CD4-positive, alpha-beta T cell treated with Interferon alpha-2 for 1 hour (primary cell): ENCODE measurements around the gene LKAAEAR1.
"Not testable (repeated sequence)": the region's sequence is repeated elsewhere in the genome, so short reads cannot be mapped to it uniquely, and the experiment has no call there.

Experiments
- DNase-seq, 2 donors: peaks; one replicate each; pipeline ENCODE4 v3.0.0-alpha.2; 2020 to 2022

Gene LKAAEAR1

DNA sequence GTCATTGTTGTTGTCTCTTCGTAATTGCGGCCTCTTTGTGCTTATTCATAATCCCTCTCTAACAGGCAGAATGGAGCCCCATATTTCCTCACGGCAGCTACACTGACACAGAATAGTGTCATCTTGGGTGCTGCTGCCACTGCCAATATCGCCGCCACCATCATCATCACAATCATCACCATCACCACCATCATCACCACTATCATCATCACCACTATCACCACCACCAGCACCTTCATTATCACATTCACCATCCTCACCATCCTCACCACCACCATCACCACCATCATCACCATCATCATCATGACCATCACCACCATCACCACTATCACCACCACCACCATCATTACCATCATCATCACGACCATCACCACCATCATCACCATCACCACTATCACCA lies 12.3 kb upstream of the LKAAEAR1 start:
- DNase-seq: no peak

DNA sequence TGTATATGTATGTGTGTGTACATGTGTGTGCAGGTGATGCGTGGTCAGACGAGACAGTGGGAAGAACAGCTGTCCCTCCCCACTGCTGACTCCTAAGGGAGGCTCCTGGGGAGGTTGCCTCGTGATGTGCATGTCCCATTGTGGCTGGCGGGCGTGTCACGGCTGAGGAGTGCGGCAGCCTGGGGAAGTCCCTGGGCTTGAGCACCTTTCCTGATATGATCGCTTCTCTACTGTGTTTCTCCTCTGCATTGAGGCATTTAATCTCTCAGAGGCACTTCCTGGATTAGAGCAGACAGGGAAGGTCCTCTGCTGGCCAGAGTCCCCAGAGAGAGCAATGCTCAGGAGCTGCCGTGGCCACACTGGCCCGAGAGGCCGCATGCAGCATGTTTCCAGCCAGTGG lies 11.7 kb upstream of the LKAAEAR1 start:
- no peak for DNase-seq

DNA sequence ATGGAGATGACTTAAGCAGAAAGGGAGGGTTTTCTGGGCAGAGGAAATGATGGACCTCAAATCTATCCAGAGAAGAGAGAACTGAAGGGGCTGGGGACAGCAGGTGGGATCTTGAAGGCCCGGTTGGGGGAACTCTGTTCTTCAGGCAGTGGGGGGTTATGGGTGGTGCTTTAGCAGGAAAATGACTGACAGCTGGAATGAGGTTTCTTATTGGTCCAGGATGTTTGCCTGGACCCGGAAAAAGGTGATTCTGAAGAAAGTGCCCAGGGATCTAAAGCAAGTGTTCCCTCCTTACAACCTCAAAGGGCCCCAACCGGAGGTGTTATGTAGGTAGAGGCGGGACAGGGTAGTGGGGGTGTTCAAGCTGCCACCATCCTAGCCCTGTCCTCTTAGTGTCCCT lies 11.3 kb upstream of the LKAAEAR1 start:
- DNase-seq: no peak

DNA sequence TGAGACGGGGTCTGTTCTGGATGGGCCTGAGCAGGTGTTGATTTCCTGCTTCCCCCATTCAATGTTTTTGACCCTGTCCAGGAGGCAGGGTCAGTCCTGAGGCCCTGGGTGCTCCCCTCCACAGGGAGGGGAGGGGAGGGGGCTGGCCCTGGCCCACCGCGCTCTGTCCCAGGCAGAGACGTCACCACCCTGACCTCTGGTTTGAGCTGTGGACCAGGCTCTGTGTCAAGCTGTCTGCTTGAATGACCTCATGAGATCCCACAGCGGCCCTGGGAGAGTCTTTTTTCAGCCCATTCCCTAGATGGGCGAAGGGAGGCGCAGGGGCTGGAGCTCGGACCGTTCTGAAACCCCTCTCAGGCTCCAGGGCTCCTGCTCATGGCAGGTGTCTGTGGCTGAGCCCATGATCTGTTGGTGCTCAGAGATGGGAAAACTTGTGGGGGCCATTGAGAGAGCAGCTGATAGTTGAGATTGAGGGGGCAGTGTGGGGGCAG lies 8.9 kb upstream of the LKAAEAR1 start:
- no peak for DNase-seq

DNA sequence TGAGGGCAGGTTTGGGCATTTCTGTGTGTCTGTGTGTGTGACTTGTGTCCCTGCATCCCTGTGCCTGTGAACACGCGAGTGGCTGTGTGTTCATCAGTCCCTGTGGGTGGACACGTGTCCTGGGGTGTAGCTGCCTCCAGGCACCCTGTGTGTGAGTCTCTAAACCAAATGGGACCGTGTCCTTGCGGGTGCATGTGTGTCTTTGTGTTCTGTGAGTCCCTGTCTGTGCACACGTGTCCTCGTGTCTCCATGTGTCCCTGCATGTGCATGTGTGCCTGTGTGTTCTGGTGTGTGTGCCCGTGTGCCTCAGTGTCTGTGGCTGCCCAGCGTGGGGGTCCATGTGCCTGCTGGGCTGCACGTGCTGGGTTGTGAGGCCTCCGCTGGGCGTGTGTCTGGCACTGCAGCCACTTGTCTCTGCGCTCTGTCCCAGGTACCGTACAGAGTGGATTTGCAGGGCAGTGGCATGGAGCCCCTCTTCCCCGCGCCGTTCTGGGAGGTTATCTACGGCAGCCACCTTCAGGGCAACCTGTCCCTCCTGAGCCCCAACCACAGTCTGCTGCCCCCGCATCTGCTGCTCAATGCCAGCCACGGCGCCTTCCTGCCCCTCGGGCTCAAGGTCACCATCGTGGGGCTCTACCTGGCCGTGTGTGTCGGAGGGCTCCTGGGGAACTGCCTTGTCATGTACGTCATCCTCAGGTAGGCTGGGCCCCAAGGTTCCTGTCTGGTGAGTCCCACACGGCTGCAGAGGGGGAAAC lies 8.2 kb upstream of the LKAAEAR1 start:
- no peak for DNase-seq

DNA sequence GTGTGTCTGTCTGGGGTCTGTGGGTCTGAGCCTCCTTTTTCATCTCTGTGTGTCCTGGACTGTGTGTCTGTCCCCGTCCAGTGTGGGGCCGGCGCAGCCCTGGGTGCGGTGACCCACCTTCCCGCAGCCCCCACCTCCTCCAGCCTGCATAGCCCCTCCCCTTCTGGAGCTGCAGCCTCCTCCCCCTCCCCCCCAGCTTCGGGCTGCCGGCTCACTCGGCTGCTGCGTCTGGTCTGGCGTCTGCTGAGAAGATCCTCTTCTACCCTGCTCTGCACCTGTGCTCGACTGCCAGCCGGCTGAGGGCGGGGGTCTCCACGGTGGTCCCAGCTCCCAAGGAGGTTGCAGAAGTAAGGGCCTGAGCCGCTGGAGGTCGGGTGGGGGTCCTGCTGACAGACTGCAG lies 7.6 kb upstream of the LKAAEAR1 start:
- DNase-seq: no peak

DNA sequence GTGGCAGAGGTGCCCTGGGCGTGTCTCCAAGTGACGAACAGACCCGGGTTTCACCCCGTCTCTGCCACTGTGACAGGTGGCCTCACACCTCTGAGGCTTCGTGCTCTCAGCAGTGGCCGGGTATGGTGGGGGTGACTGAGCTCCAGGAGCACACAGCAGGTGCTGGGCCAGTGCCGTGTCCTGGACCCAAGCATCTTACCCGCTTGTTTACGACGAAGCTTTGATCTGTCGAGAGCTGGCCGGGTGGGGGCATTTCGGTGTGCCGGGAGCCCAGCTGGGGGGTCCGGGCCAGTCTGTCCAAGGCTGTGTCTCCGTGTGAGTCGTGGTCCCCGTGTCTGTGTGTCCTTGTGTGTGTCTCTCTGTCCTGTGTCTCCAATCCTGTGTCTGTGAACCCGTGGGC lies 7.1 kb upstream of the LKAAEAR1 start:
- DNase-seq: no peak

DNA sequence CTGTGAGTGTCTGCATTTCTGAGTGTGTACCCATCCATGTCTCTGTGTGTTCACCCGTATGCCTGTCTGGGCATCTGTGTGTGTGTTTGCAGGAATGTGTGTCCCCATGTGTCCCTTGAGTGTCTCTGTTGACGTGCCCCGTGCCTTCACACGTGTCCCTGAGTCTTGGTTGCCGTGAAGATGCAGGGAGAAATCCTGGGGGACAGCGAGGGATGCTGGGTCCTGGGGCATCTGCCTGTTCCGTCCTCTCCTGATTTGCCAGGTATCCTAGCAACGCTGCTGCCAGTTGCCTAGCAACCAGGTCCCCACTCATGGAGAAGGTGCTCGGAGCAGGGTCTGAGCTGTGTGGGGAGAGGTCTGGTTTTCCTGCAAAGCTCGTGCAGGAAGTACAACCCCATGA lies 6.0 kb upstream of the LKAAEAR1 start:
- no peak for DNase-seq

DNA sequence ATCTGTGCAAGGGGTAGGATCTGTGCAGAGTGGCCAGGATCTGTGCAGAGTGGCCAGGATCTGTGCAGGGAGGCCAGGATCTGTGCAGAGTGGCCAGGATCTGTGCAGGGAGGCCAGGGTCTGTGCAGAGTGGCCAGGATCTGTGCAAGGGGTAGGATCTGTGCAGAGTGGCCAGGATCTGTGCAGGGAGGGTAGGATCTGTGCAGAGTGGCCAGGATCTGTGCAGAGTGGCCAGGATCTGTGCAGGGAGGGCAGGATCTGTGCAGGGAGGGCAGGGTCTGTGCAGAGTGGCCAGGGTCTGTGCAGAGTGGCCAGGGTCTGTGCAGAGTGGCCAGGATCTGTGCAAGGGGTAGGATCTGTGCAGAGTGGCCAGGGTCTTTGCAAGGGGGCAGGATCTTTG lies 4.4 kb upstream of the LKAAEAR1 start:
- DNase-seq: not testable (repeated sequence)

DNA sequence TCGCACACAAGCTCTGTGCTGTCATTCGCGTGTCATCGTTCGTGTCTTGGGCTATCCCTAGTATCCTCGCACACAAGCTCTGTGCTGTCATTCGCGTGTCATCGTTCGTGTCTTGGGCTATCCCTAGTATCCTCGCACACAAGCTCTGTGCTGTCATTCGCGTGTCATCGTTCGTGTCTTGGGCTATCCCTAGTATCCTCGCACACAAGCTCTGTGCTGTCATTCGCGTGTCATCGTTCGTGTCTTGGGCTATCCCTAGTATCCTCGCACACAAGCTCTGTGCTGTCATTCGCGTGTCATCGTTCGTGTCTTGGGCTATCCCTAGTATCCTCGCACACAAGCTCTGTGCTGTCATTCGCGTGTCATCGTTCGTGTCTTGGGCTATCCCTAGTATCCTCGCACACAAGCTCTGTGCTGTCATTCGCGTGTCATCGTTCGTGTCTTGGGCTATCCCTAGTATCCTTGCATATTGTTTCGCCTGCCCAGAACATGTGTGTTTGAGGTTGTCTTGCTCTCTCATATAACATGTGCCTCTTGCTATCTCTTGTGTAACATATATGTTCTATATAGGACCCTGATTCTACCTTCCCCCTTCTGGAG lies 3.1 kb upstream of the LKAAEAR1 start:
- not testable (repeated sequence) for DNase-seq

DNA sequence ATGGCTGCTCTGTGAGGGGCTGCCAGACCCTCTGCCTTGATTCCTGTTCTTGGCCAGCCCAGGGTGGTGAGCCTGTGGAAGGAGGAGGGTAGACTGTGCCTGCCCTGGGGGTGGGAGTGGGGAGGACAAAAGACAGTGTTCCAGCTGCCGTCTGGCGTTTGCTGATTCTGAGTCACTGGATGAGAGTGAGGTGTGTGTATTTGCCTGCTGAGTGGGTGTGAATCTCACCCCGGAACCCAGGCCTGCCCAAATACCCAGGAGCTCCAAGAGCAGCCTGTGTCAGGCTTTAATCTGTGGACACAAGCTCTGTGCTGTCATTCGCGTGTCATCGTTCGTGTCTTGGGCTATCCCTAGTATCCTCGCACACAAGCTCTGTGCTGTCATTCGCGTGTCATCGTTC lies 2.6 kb upstream of the LKAAEAR1 start:
- DNase-seq: no peak

DNA sequence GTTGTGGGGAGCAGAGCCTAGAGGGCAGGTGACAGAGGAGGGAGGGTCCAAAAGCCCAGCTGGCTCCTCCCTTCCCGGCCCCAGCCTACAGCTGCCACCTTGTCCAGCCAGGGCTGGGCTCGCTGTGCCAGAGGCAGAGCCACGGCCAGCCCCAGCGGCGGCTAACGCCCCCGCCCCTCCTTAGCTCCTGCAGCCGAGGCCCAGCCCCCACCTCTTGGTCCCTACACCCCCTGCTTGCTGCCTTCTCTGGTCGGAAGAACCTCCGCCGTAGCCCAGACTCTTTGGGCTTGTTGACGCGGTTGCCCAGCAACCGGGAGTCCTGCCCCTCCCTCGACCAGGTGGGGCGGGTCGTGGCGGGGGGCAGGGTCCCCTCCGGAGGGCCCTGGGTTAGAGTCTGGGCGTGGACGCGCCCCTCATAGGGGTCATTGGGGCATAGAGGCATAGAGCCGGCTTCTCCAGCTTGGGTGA lies 521 bp upstream of the LKAAEAR1 start:
- no peak for DNase-seq

DNA sequence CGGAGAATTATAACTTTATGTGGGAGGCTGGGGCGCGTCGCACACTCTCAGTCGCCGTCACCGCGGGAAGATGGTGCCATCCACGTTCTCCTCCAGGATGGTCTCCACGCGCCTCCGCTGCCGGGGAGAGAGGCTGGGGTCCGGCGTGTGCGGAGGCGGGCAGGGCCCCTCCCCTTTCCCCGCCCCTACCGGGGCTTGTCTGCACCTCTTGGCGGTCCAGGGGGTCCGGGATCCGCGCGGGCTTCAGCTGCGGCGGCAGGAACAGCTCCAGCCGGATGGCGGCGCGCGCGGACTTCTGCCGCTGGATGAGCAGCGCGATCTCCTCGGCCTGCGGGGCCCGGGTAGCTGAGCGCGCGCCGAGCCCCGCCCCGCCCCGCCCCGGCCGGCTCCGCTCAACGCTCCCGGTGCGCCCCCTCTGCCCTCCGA lies 807 bp downstream of the LKAAEAR1 start:
- peak; percentile 72 to 79 for DNase-seq

DNA sequence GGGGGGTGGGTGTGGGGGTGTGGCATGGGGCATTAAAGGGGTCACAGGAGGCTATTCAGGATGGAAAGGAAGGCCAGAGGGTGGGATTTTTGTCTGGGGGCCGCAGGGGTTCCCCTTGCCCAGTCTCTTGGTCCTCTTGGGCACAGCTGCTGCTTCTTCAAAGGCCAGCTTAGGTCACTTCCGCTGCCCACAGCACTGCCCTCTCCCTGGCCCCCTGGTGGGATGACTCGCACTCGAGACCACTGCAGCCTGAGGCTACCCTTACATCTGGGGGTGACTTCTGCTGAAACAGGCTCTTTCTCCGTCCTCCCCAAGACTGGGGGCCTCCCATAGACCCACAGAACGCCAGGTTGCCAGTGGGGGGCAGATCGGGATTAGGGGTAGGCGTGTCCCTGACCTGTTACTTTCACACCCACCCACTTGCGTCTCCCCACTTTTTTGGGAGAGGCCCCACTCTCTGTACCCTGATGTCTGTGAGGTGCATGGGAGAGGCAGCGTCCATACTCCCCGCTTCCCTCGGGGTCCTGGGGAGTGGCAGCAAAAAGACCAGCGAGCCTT lies 1.3 kb downstream of the LKAAEAR1 start:
- no peak for DNase-seq

DNA sequence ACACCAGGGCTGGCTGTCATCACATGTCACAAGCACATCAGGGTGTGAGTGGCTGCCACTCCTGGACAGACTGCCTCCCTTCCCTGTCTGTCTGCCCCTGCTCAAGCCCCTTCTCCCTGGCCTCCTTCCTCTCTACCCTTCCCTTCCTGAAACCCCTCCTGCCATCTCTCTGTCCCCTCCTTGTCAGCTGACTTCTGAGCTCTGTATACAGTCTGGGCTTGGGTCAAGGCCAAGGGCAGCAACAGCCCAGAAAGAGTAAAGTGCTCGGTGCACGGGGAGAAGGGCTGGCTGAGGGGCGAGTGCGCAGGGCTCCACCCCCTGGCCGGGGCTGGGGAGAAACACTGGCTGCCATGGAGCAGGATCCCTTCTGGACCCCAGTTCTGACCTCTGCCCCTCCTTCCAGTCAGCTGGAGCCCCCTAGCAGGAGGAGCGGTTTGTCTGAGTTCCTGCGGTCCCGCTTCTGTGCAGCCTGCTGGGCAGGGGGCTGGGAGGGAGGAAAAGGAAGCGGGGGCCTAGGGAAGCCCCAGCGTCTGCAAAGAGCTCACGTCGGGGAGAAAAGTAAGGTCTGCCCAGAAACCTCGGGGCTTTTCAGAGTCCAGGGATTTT lies 2.0 kb downstream of the LKAAEAR1 start:
- no peak for DNase-seq

DNA sequence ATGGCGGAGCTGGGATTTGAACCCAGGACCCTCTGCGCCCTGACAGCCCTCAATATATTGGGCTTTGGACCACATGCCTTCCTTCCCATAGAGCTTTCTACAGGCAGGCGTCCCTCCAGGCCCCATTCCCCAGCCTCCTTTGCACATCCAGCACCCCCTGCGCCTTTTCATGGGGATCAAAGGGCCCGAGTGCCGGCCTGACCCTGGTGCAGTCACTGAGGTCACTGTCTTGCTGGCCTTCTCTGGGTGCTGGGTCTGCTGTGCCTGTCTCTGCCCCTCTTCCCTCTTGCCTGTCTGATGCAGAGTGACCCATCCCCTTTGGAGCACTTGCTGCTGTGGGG lies 2.6 kb downstream of the LKAAEAR1 start:
- no peak for DNase-seq

DNA sequence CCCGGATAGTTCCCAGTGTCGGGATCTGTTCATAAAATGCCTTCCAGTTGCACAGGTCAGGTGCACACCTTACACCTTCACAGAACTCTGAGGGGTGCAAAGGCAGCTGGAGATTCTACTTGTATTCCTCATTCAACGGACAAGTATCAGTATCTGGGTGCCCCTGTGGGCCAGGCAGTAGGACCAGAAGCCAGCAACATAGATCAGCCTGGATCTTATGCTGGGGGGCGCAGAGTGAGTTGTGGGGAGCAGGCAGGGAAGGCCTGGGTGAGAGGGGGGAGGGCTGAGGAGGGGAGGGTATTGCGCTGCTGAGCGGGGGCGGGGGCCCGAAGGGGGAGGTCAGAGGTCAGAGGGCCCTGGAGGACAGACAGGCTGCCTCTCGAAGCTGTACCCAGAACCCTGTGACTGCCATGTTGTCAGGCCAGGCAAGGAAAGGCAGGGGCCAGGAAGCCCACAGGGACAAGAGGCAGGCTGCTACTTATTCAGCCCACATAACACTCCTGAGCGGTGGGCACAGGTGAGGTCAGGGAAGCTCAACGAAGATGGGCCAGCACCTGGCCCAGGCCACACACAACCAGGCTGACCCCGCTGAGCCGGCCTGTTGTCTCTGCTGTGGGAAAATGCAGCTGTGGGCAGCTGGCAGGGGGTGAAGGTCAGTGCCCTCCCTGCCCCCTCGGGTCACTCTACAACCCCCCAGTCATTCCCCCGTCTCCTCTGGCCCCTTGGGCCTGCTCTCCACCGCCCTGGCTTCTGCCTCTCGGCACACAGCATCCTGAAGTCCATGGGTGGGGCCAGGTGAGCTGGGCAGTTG lies 3.2 kb downstream of the LKAAEAR1 start:
- DNase-seq: no peak

DNA sequence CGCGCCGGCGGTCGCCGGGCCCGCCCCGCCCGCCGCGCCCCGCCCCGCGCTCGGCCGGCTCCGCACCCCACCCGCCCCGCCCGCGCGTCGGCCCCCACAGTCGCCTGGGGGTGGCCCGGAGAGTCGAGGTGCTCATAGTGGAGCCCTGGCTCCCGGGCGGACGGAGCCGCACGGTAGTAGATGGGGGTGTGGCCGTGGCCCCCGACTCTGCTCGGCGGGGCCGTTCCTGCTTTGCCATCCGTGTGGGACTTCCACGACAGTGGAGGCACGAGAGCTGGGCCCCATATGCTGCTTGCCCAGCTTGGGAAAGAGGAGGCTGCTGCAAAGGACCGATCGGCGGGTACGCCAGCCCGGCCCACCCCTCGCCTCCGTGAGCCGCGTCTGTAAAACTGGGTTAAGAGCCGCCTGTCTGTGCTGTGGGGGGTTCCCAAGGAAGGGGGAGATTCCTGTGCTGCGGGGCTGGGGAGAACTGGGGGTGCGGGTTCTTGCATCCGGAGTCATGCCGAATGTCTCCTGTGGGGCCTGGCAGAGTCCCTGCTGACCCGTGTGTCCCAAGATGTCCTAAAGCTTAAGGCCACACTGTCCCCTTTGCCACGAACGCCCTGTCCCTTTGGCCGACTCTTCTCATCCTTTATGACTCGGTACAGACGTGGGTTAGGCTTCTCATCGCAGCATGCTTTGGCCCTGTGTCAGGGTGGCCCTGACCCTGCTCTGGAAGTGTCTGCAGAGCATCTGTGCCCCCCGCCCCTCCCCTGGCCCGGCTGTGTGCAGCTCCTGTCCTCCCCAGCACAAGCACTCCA lies 4.0 kb downstream of the LKAAEAR1 start, which contains the start of gene OPRL1:
OPRL1 (plus strand) TSS at position 70 of the 800 bp plus-strand sequence. CDS start 12,639 bp downstream, outside the sequence.
- DNase-seq: peak; percentile 31 to 52

DNA sequence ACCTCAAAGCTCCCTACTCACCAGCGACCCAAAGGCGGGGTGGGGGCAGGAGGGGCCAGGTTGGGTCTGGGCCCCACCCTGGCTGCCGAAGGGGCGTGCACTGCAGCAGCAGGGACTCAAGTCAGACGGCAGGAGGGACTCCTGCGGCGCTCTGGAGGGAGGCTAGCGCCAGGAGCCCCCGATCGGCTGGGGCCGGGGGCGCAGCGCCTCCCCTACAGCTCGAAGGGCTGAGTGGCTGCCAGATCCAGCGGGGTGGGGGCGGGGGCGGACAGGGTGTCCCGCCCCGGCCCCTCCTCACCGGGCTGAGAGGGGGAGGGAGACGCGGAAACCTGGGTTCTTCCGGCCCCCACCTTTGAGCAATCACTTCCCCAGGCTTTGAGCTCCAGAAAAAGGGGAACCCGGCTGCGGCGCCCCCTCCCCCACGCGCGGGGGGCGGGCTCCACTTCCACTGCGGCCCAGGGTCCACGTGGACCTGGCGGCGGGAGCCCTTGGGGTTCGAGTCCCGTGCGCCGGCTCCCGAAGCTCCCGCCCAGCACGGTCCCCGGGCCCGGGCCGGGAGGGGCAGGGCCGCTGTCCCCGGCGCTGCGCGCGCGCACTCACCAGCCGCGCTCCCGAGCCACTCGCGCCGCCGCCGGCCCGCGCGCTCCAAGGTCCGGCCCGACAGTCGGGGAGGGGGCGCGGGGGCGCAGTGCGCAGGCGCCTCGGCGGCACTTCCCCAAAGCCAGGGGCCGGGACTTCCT lies 4.8 kb downstream of the LKAAEAR1 start, which contains the start of gene RGS19:
RGS19 (minus strand) TSS at position 246 of the 740 bp plus-strand sequence. CDS start 2,632 bp downstream, outside the sequence.
- peak; percentile 78 to 86 for DNase-seq

DNA sequence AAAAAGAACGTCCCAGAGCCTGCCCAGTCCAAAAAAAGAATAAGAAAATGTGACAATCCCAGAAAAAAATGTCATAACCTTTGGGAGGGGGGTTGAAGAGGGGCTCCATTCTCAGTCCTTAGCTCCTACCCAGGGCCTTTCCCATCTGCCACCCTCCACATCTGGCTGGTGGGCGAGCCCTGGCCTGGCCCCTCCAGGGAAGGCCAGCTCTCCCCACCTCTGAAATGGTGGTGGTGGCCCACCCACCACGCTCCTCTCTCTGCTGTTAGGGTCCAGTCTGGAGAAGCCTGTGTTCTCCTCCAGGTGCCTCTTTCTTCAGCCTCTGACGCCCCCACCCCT lies 5.3 kb downstream of the LKAAEAR1 start:
- no peak for DNase-seq
